ENCODE measurements around the gene WASF3.
A peak's percentile ranks its signal among the peaks of the same experiment; 100 is the strongest.

WASF3 gene

DNA sequence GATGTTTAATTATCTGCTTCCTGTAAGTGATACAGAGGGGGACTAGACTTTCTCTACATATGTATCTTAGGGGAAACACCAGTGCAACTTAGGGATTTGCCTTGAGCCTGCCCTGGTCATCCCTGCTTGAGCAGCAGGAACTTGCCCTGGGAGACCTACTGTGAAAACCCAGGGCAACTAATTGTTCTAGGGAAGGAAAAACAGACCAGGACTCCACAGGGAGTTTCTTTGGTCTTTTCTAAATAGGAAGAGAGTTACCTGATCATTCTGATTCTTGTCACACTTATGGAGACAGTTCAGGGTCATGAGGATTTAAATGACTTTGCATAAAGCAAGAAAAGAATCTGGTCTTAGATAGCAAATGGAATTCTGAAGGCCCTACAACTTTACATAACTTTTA is 89.1 kb downstream of the WASF3 start:
- no peak for DNase-seq

GRCh38 chr13:26651234-26651633 is 93.8 kb downstream of the WASF3 start:
- no peak for DNase-seq

GRCh38 chr13:26653310-26653709 is 95.8 kb downstream of the WASF3 start:
- no peak for DNase-seq

GRCh38 chr13:26653842-26654241 is 96.4 kb downstream of the WASF3 start:
- no peak for DNase-seq

- no peak for DNase-seq
Observed at GRCh38 chr13:26656919-26657318, 99.4 kb downstream of the WASF3 start.

DNA sequence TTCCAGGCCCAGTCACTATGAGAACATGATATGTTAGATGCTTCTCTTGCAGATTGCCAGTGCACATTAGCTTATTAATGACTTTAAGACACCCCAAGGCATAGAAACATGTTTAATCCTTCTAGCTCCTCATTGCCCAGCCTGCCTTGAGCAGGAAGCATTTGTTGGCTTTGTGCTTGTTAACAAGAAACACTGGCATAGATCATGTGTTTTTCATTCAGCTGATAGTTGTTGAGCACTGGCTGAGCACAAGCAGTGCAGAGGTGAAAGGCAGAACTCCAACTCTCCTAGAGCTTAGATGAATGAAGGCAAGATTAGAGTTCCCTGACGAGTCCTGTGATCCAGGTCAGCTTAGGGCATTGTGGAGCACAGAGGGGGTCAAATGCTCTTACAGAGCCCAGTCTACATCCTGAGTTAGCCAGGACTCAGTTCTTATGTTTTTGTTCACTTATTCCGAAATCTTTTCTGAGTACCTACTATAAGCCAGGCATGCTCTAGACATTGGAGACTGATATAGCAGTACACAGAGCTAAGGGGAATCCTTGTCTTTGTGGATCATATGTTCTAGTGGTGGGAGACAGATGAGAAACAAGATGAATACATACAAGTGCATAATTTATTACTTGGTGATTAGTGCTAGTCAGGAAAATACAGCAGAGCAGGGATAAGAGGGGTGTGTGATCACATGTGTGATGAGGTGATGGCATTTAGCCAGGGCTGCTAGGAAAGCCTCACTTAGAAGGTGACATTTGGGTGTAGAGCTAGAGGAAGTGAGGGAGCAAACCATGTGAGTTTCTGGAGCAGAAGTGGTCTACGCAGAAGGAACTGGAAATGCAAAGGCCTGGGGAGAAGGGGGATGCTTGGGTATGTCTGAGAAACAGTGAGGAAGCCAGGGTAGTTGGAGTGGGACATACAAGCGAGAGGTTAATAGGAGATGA is 101.2 kb downstream of the WASF3 start:
- DNase-seq: no peak

DNA sequence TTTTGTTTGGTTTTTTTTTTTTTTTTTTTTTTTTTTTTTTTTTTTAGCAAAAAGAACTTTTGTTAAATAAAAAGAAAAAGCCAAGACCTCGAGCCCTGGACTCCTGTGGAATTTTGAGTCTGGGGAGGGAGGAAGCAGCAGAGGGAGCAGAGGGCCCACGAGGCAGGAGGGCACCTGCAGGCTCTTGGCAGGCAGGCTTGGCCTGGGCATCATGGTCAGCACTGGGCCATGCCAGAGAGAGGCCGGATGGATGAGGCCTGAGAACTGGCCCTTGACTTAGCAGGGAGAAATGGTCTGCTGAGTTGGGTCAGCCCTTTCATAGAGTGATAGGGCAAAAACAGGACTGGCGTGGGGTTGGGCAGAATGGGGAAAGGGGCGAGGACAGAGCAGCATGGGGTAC is 102.7 kb downstream of the WASF3 start:
- DNase-seq: no peak

DNA sequence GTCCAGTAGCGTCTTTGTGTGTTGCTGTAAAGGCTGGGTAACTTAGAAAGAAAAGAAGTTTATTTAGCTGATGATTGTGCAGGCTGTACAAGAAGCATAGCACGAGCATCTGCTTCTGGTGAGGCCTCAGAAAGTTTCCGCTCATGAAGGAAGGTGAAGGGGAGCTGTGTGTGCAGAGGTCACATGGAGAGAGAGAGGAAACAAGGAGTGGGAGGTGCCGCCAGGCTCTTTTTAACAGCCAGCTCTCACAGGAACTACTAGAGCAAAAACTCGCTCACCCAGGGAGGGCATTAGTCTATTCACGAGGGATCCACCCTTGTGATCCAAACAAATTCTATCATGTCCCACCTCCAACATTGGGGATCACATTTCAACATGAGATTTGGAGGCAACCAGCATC is 103.3 kb downstream of the WASF3 start:
- DNase-seq: no peak

- peak; percentile 72 for DNase-seq
Observed at GRCh38 chr13:26663791-26664190, 106.3 kb downstream of the WASF3 start.

- DNase-seq: no peak
Observed at GRCh38 chr13:26664286-26664685, 106.8 kb downstream of the WASF3 start.

DNA sequence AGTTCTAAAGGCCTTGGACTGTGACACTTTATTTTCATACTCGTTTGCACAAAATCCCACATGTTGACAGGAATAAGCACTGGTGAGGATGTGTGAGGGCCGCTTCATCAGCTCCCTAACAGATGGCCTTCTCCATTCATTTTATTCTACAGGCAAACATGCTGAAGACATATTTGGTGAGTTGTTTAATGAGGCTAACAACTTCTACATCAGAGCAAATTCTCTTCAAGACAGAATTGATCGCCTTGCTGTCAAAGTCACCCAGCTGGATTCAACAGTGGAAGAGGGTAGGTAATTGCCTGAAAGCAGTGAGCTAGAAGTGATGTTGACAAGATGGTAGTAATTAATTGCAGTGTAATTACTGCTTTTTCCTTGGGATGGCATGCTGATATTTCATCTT is 107.4 kb downstream of the WASF3 start:
- DNase-seq: no peak

GRCh38 chr13:26668357-26669146 is 111.1 kb downstream of the WASF3 start:
- DNase-seq: no peak

DNA sequence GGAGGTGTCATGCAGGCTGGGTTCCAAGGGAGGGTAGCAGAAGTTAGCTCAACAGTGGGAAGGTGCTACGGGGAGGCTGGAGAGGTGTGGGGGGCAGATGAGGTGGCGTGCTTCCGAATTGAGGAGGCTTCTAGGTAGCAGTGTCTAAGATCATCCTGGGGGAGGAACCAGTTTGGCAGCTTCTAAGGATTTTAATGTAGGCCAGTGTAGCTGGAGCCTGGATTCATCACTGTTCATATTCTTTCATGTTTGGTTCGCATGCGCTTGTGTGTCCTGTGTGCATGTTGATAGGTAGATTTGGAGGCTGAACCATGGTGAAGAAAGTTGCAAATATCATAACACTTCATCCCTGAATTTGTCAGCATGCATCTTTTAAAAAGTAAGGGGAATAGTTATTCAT is 116.4 kb downstream of the WASF3 start:
- no peak for DNase-seq

- DNase-seq: no peak
Observed at GRCh38 chr13:26677156-26677555, 119.7 kb downstream of the WASF3 start.

DNA sequence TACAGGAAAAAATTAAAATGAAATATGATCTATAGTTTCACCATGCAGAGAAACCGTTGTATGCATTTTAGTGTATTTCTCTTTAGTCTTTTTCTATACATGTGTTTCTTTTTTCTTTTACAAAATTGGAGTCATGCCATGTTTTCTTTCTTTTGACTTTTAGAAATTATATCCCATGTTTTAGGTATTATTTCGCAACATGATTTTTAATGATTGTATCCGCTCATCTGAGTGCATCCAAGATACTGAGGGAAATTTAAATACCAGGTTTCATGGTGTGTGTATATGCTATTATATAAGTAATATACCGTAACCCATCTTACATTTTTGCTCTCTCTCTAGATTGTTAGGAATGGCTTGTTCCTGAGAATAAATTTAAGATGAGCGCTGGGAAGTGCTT is 120.8 kb downstream of the WASF3 start:
- DNase-seq: no peak

- no peak for DNase-seq
Observed at GRCh38 chr13:26678796-26679195, 121.3 kb downstream of the WASF3 start.

DNA sequence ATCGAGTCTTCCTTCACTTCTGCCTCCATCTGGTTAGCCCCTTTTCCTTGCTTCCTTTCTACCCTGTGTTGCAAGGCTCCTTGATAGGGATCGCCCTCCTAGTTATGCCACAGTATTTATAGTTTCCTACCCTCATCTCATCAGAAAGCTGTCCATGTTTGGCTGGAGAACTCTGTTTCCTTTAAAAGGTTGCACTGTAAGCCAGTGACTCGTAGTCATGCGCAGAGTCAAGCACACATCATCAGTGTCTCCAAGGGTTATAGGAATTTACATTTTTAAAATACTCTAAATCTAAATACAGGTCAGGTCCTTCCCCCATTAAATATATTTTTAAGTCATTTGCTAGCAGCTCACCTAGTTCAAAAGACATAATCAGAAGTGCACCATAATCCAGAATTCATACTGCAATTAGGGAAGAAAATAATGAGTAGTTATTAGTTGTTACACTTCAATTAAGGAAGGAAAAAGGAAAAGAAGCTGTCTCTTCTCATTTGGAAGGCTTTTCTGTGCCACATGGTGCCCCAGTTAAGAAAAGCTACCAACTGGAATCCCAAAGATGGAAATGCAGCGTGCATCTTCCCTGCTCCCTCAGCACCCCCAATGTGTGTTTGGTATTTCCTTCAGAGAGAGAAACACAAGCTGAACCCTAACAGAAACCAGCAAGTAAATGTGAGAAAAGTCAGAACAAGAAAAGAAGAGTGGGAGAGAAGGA is 122.1 kb downstream of the WASF3 start:
- DNase-seq: no peak

DNA sequence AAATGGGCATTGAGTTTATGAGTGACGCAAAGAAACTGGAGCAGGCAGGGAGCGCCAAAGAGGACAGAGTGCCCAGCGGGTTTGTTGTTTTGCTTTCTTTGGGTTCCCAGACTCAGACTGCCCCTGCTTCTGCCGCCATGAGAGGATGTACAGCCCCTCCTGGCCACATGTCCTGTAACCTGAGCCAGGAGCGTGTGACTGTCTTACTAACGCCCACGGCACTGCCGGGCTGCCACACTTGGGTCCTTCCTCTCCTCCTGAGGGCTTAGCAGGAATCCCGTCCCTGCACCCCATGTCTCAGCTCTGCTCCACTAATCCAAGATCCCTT is 122.6 kb downstream of the WASF3 start:
- DNase-seq: peak; percentile 12

DNA sequence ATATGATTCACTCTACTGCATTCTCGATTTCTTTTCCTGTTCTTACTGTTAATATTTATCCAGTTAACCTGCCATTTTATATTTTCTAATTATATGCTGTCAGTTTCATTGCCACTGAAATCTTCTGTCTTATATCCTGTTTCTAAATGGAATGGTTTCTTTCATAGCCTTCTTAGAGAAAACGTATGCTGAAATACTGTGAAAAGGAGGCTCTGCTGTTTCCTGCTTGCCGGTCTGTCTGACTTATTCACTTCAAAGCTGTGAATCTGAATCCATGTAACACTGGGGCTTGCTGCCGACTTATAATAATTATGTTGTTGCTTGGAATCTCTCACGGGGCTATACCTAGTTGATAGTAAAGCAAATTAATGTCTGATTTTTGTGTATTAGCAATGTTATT is 123.1 kb downstream of the WASF3 start:
- no peak for DNase-seq

- no peak for DNase-seq
Observed at GRCh38 chr13:26681036-26681435, 123.6 kb downstream of the WASF3 start.

- no peak for DNase-seq
Observed at GRCh38 chr13:26682606-26683005, 125.1 kb downstream of the WASF3 start.

DNA sequence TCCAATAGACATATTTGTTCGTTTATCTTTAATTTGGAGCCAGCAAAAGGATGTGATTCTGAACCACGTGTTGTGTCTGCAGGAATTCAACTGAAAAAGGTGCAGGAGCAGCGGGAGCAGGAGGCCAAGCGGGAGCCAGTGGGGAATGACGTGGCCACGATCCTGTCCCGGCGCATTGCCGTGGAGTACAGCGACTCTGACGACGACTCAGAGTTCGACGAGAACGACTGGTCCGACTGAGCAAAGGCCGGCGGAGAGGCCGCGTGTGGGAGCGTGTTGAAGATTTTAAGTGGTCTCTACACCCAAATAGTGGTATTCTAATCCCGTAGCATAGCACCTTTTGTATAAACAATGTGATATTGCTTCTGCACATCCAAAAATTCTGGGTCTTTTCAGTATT is 128.1 kb downstream of the WASF3 start:
- DNase-seq: no peak

DNA sequence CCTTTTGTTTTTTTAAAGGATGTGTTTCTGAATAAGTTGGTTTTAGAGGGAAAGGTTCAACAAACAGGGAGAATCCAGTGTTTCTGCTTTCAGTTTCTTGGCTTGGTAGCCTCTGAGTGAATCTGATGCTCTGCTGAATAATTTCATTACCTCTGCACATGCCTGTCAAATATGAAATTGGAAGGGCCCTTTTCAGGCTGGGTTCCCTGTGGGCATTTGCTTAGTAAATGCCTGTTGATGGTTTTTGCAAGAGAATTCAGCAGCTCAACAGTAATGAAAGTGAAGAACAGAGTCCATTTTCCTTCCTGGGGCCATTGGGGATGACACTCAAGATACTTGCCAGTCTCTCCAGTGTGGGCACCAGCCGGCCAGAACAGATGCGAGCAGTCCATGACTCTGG is 128.8 kb downstream of the WASF3 start:
- no peak for DNase-seq

GRCh38 chr13:26688286-26688685 is 130.8 kb downstream of the WASF3 start:
- DNase-seq: no peak
